Peyer's patch (tissue), 4 donors: Measurements from ENCODE around the gene MACROD2. TPM values are rescaled to one million over a fixed set of nuclear protein-coding genes. Genes with fewer than 3 reads are reported as not detected.

Experiments
- DNase-seq, 3 donors: peaks; one replicate each; pipeline ENCODE4 v3.0.0-alpha.2; 2017 to 2019
- H3K27ac ChIP-seq, 4 donors: fragments of 200-600 bp; sonication (generic); one replicate each; pipeline ENCODE4 v1.5.1; 2016 to 2019
- H3K27me3 ChIP-seq, 2 donors: fragments of 200-600 bp; sonication (generic); one replicate each; pipeline ENCODE4 v1.5.1; 2019
- H3K36me3 ChIP-seq, 3 donors: fragments of 200-600 bp; sonication (generic); one replicate each; pipeline ENCODE4 v1.5.1; 2016 to 2019
- H3K4me1 ChIP-seq, 4 donors: fragments of 200-600 bp; sonication (generic); one replicate each; pipeline ENCODE4 v1.5.1; 2016 to 2019
- H3K4me3 ChIP-seq, 4 donors: fragments of 200-600 bp; sonication (generic); 1 replicate in 3 of 4; 2 replicates in 1 of 4; pipeline ENCODE4 v1.5.1; 2016 to 2019; ENCODE audit warnings: mild to moderate bottlenecking in 1 of 4
- H3K9me3 ChIP-seq, 4 donors: fragments of 200-600 bp; sonication (generic); one replicate each; pipeline ENCODE4 v1.5.1; 2016 to 2019; ENCODE audit warnings: mild to moderate bottlenecking in 1 of 4
- POLR2A ChIP-seq, 2 donors: fragments of 450-650 bp; IDR thresholded peaks; one replicate each; pipeline ENCODE4 v1.5.1; 2017; ENCODE audit warnings: antibody characterized with exemption in 2 of 2, mild to moderate bottlenecking in 2 of 2, moderate library complexity in 2 of 2
- total RNA-seq, 4 donors: library from RNA; depleted of rRNA; stranded (reverse); fragments of >200 nt; gene quantifications; one replicate each; pipeline ENCODE4 v1.1.0, GENCODE V29; 2016
- TF ChIP-seq, protein P1 (sequence below), 6 experiments: fragments of 450-650 bp in 4 of 6; fragments of 200-600 bp in 2 of 6; sonication (generic) in 1 of 6; IDR thresholded peaks; one replicate each; pipeline ENCODE4 v1.5.1; 2017 to 2019; ENCODE audit warnings: antibody characterized with exemption in 6 of 6, mild to moderate bottlenecking in 3 of 6, moderate library complexity in 1 of 6

MACROD2 gene
- total RNA-seq, 4 donors from 2014 or later = 2.5 to 10.7 (median 6.5) TPM

DNA sequence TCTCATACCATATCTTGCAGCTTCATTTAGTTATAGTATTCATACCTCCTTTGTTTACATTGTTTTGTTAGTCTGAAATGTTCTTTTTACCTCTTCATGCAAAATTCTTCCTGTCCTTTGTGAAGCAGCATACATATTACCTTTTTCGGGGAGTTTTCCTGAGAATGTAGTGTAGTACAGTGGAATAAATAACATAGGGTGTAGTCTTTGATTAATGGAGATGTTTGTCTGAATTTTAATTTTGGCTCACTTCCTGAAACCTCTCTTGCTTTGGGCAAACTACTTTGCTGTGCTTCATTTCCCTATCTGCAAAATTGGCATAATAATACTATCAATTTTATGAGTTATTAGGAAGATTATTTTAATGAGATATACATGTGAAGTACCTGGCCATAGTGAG lies 5.6 kb downstream of the MACROD2 start:
- Histone ChIP-seq H3K27me3 (no peaks in the 10 kb centered on the region), H3K36me3 (no peaks in the 10 kb centered on the region), H3K27ac (no peak overlapping the region), H3K4me1 (peaks cover 0 to 8% (median 0%) of the 10 kb centered on the region in 4 donors), H3K4me3 (no peak overlapping the region), H3K9me3 (no peaks in the 10 kb centered on the region)
- TF ChIP-seq POLR2A (IDR thresholded peaks at IDR 0.05) = no peak
- TF ChIP-seq, protein P1, sequence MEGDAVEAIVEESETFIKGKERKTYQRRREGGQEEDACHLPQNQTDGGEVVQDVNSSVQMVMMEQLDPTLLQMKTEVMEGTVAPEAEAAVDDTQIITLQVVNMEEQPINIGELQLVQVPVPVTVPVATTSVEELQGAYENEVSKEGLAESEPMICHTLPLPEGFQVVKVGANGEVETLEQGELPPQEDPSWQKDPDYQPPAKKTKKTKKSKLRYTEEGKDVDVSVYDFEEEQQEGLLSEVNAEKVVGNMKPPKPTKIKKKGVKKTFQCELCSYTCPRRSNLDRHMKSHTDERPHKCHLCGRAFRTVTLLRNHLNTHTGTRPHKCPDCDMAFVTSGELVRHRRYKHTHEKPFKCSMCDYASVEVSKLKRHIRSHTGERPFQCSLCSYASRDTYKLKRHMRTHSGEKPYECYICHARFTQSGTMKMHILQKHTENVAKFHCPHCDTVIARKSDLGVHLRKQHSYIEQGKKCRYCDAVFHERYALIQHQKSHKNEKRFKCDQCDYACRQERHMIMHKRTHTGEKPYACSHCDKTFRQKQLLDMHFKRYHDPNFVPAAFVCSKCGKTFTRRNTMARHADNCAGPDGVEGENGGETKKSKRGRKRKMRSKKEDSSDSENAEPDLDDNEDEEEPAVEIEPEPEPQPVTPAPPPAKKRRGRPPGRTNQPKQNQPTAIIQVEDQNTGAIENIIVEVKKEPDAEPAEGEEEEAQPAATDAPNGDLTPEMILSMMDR (IDR thresholded peaks at IDR 0.05) = no peak
- DNase-seq = no peak

DNA sequence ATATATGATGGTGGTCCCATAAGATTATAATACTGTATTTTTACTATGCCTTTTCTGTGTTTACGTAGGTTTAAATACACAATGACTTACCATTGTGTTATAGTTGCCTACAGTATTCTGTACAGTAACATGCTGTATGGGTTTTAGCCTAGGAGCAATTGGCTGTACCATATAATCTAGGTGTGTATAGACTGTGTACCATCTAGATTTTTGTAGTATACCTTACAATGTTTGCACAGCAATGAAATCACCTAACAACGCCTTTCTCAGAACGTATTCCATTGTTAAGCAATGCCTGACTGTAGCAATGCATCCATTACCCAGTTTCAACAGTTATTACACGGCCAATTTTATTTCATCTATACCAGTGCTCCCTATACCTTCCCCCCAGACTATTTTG lies 10.7 kb downstream of the MACROD2 start:
- Histone ChIP-seq H3K9me3 (no peaks in the 10 kb centered on the region), H3K27ac (no peak overlapping the region), H3K27me3 (no peaks in the 10 kb centered on the region), H3K4me3 (no peak overlapping the region), H3K36me3 (no peaks in the 10 kb centered on the region), H3K4me1 (no peaks in the 10 kb centered on the region)
- TF ChIP-seq, protein P1 (IDR thresholded peaks at IDR 0.05) = no peak
- no peak for TF ChIP-seq POLR2A (IDR thresholded peaks at IDR 0.05)
- DNase-seq = no peak

DNA sequence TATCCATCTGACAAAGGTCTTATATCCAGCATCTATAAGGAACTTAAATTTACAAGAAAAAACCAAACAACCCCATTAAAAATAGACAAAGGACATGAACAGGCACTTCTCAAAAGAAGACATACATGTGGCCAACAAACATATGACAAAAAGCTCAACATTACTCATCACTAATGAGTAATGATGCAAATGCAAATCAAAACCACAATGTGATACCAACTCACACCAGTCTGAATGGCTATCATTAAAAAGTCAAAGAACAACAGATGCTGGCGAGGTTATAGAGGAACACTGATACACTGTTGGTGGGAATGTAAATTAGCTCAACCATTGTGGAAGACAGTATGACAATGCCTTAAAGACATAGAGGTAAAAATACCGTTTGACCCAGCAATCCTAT lies 13.9 kb downstream of the MACROD2 start:
- Histone ChIP-seq H3K36me3 (no peaks in the 10 kb centered on the region), H3K27me3 (no peaks in the 10 kb centered on the region), H3K4me3 (no peak overlapping the region), H3K27ac (no peak overlapping the region), H3K4me1 (no peaks in the 10 kb centered on the region), H3K9me3 (peaks cover 0 to 4% (median 0%) of the 10 kb centered on the region in 4 donors)
- TF ChIP-seq, protein P1 (IDR thresholded peaks at IDR 0.05) = no peak
- TF ChIP-seq POLR2A (IDR thresholded peaks at IDR 0.05) = no peak
- no peak for DNase-seq

DNA sequence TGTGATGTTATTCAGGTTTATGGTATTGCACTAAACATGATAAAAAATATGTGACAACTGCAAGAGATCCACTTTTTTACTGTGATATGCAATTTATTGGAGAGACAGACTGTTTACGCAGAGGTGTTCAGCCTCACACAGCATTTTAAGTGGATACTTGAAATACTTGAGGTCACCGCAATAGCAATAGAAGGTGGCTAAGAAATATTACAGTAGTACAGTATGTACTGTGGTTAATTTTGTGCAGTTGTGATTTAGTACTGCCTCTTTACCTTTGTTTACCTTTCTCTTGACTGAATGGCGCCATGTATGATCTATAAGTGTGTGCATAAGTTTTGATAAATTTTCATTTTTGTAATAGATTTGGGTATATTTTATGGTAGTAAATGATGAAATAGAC lies 17.4 kb downstream of the MACROD2 start:
- TF ChIP-seq POLR2A (IDR thresholded peaks at IDR 0.05) = no peak
- TF ChIP-seq, protein P1 (IDR thresholded peaks at IDR 0.05) = no peak
- H3K4me1 ChIP-seq = no peaks in the 10 kb centered on the region
- H3K27ac ChIP-seq = no peak overlapping the region
- no peak for DNase-seq
- peaks cover 0 to 4% (median 0%) of the 10 kb centered on the region in 4 donors for H3K9me3 ChIP-seq
- no peak overlapping the region for H3K4me3 ChIP-seq
- no peaks in the 10 kb centered on the region for H3K27me3 ChIP-seq
- H3K36me3 ChIP-seq = no peaks in the 10 kb centered on the region

DNA sequence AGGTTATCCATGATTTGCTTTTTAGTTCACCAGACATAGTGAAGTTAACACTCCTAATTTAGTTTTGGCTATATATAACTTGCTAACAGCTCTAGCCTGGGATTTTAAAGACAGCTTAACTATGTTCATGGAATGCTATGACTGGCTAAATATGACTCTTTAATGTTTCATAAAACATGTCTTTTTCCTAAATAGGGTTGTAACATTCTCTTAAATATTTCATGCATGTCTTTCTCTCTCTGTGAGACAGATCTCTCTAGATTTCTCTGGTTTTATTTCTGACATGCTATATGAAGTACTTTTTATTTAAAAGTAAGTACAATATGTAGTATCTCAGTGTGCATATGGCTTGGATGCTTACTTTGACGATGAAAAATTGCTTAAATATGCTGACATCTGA lies 35.7 kb downstream of the MACROD2 start:
- Histone ChIP-seq H3K27me3 (no peaks in the 10 kb centered on the region), H3K36me3 (no peaks in the 10 kb centered on the region), H3K4me3 (no peak overlapping the region), H3K4me1 (no peaks in the 10 kb centered on the region), H3K9me3 (no peaks in the 10 kb centered on the region), H3K27ac (no peak overlapping the region)
- TF ChIP-seq, protein P1 (IDR thresholded peaks at IDR 0.05) = no peak
- no peak for TF ChIP-seq POLR2A (IDR thresholded peaks at IDR 0.05)
- no peak for DNase-seq

DNA sequence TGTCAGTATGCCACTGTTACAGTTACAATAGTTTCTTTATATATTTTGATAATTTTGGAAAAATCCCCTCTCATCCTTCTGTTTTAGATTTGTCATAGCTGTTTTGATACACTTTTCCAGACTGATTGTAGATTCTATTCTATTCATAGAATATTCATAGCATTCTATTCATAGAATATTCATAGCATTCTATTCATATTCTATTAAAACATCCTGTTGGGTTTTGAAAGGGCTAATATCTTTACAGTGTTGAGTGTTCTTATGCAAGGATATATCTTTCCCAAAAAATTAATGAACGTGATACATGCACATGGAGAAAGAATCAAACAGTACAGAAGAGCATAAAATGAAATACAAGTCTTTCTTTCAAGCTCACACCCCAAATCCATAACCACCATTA lies 38.0 kb downstream of the MACROD2 start:
- Histone ChIP-seq H3K27ac (no peak overlapping the region), H3K4me3 (no peak overlapping the region), H3K27me3 (no peaks in the 10 kb centered on the region), H3K36me3 (no peaks in the 10 kb centered on the region), H3K4me1 (no peaks in the 10 kb centered on the region), H3K9me3 (no peaks in the 10 kb centered on the region)
- no peak for DNase-seq
- TF ChIP-seq, protein P1 (IDR thresholded peaks at IDR 0.05) = no peak
- no peak for TF ChIP-seq POLR2A (IDR thresholded peaks at IDR 0.05)
